Keratinocyte (primary cell): ENCODE results near the gene UGT2B7.

Experiments used
- EZH2 ChIP-seq: IDR thresholded peaks from one replicate; pipeline ENCODE4 v1.6.1; 2012; ENCODE audit warnings: inconsistent platforms, mild to moderate bottlenecking, low read length, moderate library complexity
- TF ChIP-seq, protein P1 (sequence below), 3 experiments: IDR thresholded peaks in 1 of 3; conservative IDR thresholded peaks in 1 of 3; optimal IDR thresholded peaks in 1 of 3; 2 replicates in 2 of 3; 3 replicates in 1 of 3; pipeline versions ENCODE3 to v1.5.1; 2011; ENCODE audit warnings: low read length in 3 of 3, mild to moderate bottlenecking in 3 of 3, moderate library complexity in 2 of 3, control low read depth in 1 of 3, inconsistent platforms in 1 of 3; ENCODE audit not compliant: insufficient read depth in 2 of 3; ENCODE audit errors: extremely low read depth in 1 of 3

DNA sequence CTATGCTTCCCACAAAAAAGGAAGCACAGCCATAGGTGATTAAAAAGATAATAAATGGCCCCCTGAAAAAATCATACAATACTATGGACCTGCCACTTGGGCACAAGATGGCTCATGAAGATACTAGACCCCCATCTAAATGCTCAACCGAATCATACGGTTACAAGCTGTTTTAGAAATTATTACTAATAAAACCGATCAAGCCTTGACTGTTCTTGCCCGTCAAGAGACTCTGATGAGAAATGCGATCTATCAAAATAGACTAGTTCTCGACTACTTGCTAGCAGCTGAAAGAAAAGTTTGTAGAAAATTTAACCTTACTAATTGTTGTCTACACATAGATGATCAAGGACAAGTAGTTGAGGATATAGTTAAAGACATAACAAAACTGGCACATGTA, 40.1 kb upstream of the UGT2B7 start:
- TF ChIP-seq, protein P1, sequence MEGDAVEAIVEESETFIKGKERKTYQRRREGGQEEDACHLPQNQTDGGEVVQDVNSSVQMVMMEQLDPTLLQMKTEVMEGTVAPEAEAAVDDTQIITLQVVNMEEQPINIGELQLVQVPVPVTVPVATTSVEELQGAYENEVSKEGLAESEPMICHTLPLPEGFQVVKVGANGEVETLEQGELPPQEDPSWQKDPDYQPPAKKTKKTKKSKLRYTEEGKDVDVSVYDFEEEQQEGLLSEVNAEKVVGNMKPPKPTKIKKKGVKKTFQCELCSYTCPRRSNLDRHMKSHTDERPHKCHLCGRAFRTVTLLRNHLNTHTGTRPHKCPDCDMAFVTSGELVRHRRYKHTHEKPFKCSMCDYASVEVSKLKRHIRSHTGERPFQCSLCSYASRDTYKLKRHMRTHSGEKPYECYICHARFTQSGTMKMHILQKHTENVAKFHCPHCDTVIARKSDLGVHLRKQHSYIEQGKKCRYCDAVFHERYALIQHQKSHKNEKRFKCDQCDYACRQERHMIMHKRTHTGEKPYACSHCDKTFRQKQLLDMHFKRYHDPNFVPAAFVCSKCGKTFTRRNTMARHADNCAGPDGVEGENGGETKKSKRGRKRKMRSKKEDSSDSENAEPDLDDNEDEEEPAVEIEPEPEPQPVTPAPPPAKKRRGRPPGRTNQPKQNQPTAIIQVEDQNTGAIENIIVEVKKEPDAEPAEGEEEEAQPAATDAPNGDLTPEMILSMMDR (optimal IDR thresholded peaks at IDR 0.05 in 1 of 3, IDR thresholded peaks at IDR 0.05 in 1 of 3, conservative IDR thresholded peaks at IDR 0.05 in 1 of 3; ENCODE audit: extremely low read depth in 1 of 3, insufficient read depth in 2 of 3, low read length in 3 of 3) = no peak
- TF ChIP-seq EZH2 = no peak
